ENCODE results near the gene SAMD4A.

SAMD4A gene

DNA sequence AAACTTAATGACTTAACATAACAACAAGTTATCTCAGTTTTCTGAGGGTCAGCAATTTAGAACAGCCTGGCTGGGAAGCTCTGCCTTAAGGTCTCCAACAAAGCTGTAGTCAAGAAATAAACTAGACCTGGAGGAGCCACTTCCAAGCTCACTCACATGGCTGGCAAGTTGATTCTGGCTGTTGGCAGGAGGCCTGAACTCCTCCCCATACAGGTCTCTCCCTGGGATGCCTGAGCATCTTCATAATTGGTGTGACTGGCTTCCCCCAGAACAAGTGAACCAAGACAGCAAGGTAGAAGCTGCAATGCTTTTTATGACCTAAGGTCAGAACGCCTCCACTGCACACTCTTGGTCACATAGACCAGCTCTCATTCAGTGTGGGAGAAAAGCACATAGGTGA, 128.3 kb downstream of the SAMD4A start:
- Mint-ChIP-seq H3K4me3 (no peak overlapping the region), H3K27ac (no peak overlapping the region), H3K4me1 (ENCODE audit: low read depth) (peaks cover 5% of the 10 kb centered on the region), H3K27me3 (peaks cover 39% of the 10 kb centered on the region), H3K36me3 (ENCODE audit: low read depth) (no peaks in the 10 kb centered on the region), H3K9me3 (no peaks in the 10 kb centered on the region)
- DNase-seq: no peak

DNA sequence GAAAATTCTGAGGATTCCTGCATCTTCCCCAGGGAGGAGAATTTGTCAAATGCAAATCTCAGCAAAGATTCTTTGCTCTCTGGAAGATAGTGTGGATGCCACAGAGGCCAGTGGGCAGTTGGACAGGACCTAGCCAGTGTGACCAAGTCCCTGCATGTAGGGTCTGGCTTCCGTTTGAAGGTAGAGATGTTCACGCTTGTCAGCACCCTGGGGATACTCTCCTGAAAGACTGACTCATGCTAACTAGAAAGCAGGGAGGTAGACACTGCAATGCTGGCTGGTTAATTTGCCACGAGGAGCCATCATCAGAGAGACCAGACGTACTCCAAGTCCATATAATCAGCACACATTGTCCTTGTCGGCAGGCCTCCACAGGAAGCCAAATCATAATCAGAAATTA, 130.1 kb downstream of the SAMD4A start:
- no peak overlapping the region for H3K27ac Mint-ChIP-seq
- H3K36me3 Mint-ChIP-seq (ENCODE audit: low read depth): no peaks in the 10 kb centered on the region
- no peaks in the 10 kb centered on the region for H3K9me3 Mint-ChIP-seq
- DNase-seq: no peak
- H3K4me1 Mint-ChIP-seq (ENCODE audit: low read depth): peaks cover 10% of the 10 kb centered on the region
- H3K27me3 Mint-ChIP-seq: peaks cover 42% of the 10 kb centered on the region
- no peak overlapping the region for H3K4me3 Mint-ChIP-seq

DNA sequence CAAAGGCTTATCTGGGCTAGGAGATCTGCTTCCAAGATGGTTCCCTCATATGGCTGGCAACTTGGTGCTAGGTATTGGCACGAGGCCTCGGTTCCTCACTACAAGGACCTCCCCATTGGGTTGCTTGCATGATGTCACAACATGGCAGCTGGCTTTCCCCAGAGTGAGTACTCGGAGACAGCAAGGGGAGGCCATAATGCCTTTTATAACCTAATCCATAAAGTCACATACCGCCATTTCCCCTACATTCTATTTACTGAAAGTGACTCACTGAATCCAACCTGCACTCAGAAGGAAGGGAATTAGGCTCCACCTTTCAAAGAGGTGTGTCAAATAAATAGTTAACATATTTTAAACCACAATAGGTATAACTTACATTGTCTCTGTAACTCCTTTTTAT, 130.9 kb downstream of the SAMD4A start:
- no peak for DNase-seq
- Mint-ChIP-seq H3K27me3 (peaks cover 37% of the 10 kb centered on the region), H3K27ac (no peak overlapping the region), H3K9me3 (no peaks in the 10 kb centered on the region), H3K36me3 (ENCODE audit: low read depth) (no peaks in the 10 kb centered on the region), H3K4me3 (no peak overlapping the region), H3K4me1 (ENCODE audit: low read depth) (peaks cover 8% of the 10 kb centered on the region)

DNA sequence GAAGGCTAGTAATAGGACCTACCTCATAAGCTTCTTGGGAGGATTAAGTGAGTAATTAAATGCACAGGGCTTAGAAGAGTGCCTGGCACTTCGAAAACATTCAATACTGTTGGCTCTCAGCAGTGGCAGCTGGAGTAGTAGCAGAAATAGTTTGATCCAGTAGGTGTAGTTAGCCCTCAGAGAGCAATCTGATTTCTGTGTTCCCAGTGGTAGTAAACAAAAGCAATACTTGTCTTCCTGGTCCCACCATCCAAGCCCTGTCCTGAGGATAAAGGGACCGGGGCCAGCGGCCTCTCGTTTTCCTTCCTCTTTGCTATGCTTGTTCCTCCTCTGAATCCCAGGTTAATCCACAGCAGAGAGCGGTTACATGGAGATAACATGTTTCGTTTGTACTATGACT, 131.6 kb downstream of the SAMD4A start:
- Mint-ChIP-seq H3K4me1 (ENCODE audit: low read depth) (peaks cover 8% of the 10 kb centered on the region), H3K27ac (no peak overlapping the region), H3K9me3 (no peaks in the 10 kb centered on the region), H3K4me3 (no peak overlapping the region), H3K27me3 (peaks cover 33% of the 10 kb centered on the region), H3K36me3 (ENCODE audit: low read depth) (no peaks in the 10 kb centered on the region)
- DNase-seq: no peak

DNA sequence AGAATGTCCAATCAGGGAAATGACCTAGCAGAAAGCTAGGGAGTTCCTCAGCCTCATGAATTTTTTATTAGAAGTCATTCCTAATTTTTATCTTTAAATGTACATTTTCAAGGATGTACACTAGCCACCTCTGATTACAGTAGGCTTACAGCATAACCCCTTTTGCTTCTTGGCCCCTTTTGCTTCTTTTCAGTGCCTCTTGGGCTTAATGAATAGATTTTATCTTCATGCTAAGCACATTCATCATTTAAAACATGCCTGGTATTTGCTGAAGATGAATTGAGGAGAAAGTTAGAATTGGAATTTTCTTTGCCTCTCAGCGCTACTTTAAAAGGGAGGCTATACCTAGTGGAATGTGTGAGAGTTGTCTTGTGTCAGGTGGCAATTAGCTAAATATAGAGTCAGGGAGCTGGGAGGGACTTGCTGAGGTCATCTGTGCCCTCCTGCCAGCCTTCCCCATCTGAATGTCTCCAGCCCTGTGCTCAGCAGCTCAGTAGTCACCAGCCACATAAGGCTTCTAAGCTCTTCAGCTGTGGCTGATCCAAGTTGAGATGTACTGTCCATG, 132.1 kb downstream of the SAMD4A start:
- Mint-ChIP-seq H3K4me3 (no peak overlapping the region), H3K27ac (no peak overlapping the region), H3K4me1 (ENCODE audit: low read depth) (peaks cover 8% of the 10 kb centered on the region), H3K9me3 (no peaks in the 10 kb centered on the region), H3K36me3 (ENCODE audit: low read depth) (no peaks in the 10 kb centered on the region), H3K27me3 (peaks cover 27% of the 10 kb centered on the region)
- DNase-seq: no peak

DNA sequence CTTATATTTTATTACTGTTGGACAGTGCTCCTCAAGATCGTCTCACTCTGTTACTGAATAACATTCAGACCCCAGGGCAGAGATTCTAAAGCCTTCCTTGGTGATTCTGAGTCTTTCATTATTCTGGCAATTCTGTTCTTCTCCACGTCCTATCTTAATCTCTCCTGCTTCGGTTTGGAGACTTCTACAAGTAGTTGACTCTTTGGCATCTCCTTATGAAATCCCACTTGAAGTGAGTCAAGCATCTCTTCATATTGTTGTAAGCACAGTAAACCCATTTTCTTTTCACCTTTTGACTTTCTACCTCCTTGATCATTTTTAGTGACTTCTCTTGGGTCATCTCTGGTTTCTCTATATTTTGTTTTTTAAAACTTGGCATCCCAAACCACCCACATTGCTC, 132.8 kb downstream of the SAMD4A start:
- no peak for DNase-seq
- no peak overlapping the region for H3K27ac Mint-ChIP-seq
- peaks cover 20% of the 10 kb centered on the region for H3K27me3 Mint-ChIP-seq
- H3K36me3 Mint-ChIP-seq (ENCODE audit: low read depth): no peaks in the 10 kb centered on the region
- peaks cover 8% of the 10 kb centered on the region for H3K4me1 Mint-ChIP-seq (ENCODE audit: low read depth)
- H3K9me3 Mint-ChIP-seq: no peaks in the 10 kb centered on the region
- no peak overlapping the region for H3K4me3 Mint-ChIP-seq

DNA sequence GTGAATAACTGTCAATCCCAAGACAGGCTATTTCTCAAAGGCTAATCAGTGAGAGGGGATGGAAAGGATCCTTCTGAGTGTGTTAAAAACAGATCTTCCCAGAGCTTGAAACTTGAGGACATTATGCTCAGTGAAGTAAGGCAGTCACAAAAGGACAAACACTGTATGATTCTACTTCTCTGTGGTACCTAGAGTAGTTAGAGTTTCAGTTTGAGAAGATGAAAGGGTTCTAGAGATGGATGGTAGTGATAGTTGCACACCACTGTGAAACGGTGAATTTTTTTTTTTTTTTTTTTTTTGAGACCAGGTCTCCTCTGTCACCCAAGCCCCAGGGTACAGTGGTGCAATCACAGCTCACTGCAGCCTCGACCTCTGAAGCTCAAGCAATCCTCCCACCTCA, 133.8 kb downstream of the SAMD4A start:
- Mint-ChIP-seq H3K9me3 (no peaks in the 10 kb centered on the region), H3K4me3 (no peak overlapping the region), H3K36me3 (ENCODE audit: low read depth) (no peaks in the 10 kb centered on the region), H3K27ac (no peak overlapping the region), H3K27me3 (peaks cover 18% of the 10 kb centered on the region), H3K4me1 (ENCODE audit: low read depth) (peaks cover 8% of the 10 kb centered on the region)
- no peak for DNase-seq

DNA sequence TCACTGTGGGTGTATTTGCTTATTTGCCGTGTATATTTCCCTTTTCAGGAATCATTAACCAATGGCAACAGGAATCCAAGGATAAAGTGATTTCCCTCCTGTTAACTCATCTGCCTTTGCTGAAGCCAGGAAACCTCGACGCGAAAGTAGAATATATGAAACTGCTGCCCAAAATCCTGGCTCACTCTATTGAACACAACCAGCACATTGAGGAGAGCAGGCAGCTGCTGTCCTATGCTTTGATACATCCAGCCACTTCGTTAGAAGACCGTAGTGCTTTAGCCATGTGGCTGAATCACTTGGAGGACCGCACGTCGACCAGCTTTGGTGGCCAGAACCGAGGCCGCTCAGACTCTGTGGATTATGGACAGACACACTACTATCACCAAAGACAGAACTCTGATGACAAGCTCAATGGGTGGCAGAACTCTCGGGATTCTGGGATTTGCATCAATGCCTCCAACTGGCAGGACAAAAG, 135.1 kb downstream of the SAMD4A start:
- DNase-seq: no peak
- H3K36me3 Mint-ChIP-seq (ENCODE audit: low read depth): no peaks in the 10 kb centered on the region
- H3K27me3 Mint-ChIP-seq: peaks cover 18% of the 10 kb centered on the region
- H3K4me3 Mint-ChIP-seq: no peak overlapping the region
- H3K27ac Mint-ChIP-seq: no peak overlapping the region
- H3K9me3 Mint-ChIP-seq: no peaks in the 10 kb centered on the region
- H3K4me1 Mint-ChIP-seq (ENCODE audit: low read depth): peaks cover 8% of the 10 kb centered on the region

DNA sequence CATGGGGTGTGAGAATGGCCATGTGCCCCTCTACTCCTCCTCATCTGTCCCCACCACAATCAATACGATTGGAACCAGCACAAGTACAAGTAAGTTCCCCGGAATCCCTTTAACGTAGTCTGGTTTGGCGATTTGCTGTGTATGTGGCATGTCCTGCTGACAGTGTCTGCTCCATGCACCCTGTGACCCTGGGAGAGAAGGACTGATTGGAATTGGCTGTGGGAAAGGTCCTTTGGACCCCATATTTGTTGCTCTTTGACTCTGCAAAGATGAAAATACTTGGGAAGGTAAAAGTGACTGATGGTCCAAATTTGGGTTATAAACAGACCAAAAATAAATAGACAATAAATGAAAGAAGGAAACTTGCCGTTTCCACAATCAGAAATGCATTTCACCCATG, 135.6 kb downstream of the SAMD4A start:
- Mint-ChIP-seq H3K4me3 (no peak overlapping the region), H3K27me3 (peaks cover 18% of the 10 kb centered on the region), H3K27ac (no peak overlapping the region), H3K4me1 (ENCODE audit: low read depth) (peaks cover 8% of the 10 kb centered on the region), H3K9me3 (no peaks in the 10 kb centered on the region), H3K36me3 (ENCODE audit: low read depth) (no peaks in the 10 kb centered on the region)
- DNase-seq: no peak

DNA sequence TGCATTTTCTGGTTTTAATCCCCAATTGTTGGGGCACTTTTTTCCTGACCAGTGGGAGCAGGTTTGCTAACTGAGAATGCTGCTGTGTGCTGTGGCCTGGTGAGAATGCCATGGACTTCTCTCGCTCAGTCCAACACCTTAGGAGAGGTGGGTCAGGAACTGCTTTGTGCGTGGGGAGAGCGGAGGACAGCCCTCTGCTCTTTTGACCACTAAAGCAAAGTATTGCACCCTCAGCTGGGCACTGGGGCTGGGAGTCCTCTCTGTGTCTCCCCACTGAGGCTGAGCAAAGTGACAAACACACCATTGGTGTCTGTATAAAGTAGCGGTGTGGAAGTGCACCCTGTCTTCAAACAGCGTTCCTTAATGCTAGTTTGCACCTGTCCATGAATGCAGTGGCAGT, 136.2 kb downstream of the SAMD4A start:
- Mint-ChIP-seq H3K27ac (no peak overlapping the region), H3K9me3 (no peaks in the 10 kb centered on the region), H3K4me1 (ENCODE audit: low read depth) (peaks cover 8% of the 10 kb centered on the region), H3K36me3 (ENCODE audit: low read depth) (no peaks in the 10 kb centered on the region), H3K4me3 (no peak overlapping the region), H3K27me3 (peaks cover 15% of the 10 kb centered on the region)
- no peak for DNase-seq

DNA sequence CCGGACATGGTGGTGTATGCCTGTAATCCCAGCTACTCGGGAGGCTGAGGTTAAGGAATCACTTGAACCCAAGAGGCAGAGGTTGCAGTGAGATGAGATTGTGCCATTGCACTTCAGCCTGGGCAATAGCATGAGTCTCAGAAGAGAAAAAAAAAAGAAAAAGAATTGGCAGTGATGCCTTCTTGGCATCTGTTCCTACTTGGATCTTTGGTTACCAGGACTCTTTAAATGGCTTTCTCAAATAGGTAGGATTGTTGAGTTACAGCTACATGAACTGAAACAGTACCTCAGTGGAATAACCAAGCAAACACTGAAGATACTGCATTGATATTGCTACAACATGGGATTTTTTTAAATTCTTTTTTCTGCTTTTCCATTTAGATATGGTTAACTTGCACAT, 136.8 kb downstream of the SAMD4A start:
- no peak overlapping the region for H3K4me3 Mint-ChIP-seq
- DNase-seq: no peak
- no peaks in the 10 kb centered on the region for H3K36me3 Mint-ChIP-seq (ENCODE audit: low read depth)
- H3K27me3 Mint-ChIP-seq: peaks cover 13% of the 10 kb centered on the region
- H3K9me3 Mint-ChIP-seq: no peaks in the 10 kb centered on the region
- H3K4me1 Mint-ChIP-seq (ENCODE audit: low read depth): peaks cover 8% of the 10 kb centered on the region
- H3K27ac Mint-ChIP-seq: no peak overlapping the region

DNA sequence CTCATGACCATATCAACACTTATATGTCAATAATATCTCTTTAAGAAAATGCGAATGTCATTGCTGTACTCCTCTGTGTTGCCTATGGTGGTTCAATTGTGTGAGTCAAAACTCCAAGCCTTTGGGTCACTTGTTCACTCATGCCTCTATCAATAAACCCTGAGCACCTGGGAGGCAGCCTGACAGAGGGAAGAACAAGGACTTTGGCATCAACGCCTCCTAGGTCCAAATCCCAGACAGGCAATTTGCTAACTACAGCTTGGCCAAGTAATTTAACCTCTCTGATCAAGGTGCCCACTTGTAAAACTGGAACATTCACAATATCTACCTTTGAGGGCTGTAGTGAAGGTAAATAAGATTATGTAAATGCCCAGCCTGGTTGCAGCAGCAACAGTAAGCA, 137.8 kb downstream of the SAMD4A start:
- H3K36me3 Mint-ChIP-seq (ENCODE audit: low read depth): no peaks in the 10 kb centered on the region
- no peaks in the 10 kb centered on the region for H3K9me3 Mint-ChIP-seq
- no peak overlapping the region for H3K4me3 Mint-ChIP-seq
- no peak for DNase-seq
- peaks cover 6% of the 10 kb centered on the region for H3K27me3 Mint-ChIP-seq
- peaks cover 8% of the 10 kb centered on the region for H3K4me1 Mint-ChIP-seq (ENCODE audit: low read depth)
- H3K27ac Mint-ChIP-seq: no peak overlapping the region

DNA sequence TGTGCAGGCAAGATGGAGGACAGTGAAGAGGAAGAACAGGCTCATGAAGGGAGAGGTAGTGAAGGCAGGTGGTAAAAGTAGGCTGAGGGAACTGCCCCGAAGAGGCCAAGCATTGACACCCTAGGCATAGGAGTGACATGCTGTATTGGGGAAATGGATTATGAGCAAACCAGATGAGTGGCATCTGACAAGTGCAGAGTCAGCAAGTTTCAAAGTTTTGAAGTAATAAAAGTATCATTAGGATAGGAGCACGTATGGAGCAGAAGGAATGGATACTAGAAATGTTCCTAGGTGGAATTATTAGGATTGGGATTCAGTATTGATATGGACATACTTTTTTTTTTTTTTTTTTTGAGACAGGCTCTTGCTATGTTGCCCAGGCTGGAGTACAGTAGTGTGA, 139.8 kb downstream of the SAMD4A start:
- H3K27ac Mint-ChIP-seq: no peak overlapping the region
- DNase-seq: no peak
- H3K27me3 Mint-ChIP-seq: no peaks in the 10 kb centered on the region
- H3K4me1 Mint-ChIP-seq (ENCODE audit: low read depth): peaks cover 6% of the 10 kb centered on the region
- no peaks in the 10 kb centered on the region for H3K9me3 Mint-ChIP-seq
- H3K4me3 Mint-ChIP-seq: no peak overlapping the region
- no peaks in the 10 kb centered on the region for H3K36me3 Mint-ChIP-seq (ENCODE audit: low read depth)

DNA sequence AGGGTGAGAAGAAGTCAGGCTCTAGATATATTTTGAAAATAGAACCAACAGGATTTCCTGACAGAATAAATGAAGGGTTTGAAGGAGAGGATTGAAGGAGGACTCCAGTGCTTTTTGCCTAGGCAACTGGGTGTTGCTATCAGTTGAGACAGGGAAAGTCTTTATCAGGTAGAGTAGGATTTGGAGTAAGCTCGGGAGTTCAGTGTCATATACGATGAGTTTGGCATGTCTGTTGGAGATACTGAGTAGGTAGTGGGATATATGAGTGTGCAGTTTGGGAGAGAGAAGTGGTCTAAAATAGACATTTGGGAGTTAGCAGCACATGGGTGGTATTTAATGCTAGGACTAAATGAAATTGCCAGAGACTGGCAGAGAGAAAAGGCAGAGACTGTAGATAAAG, 141.2 kb downstream of the SAMD4A start:
- H3K27me3 Mint-ChIP-seq: no peaks in the 10 kb centered on the region
- DNase-seq: no peak
- no peak overlapping the region for H3K4me3 Mint-ChIP-seq
- no peaks in the 10 kb centered on the region for H3K36me3 Mint-ChIP-seq (ENCODE audit: low read depth)
- no peaks in the 10 kb centered on the region for H3K9me3 Mint-ChIP-seq
- H3K27ac Mint-ChIP-seq: no peak overlapping the region
- H3K4me1 Mint-ChIP-seq (ENCODE audit: low read depth): peaks cover 16% of the 10 kb centered on the region

DNA sequence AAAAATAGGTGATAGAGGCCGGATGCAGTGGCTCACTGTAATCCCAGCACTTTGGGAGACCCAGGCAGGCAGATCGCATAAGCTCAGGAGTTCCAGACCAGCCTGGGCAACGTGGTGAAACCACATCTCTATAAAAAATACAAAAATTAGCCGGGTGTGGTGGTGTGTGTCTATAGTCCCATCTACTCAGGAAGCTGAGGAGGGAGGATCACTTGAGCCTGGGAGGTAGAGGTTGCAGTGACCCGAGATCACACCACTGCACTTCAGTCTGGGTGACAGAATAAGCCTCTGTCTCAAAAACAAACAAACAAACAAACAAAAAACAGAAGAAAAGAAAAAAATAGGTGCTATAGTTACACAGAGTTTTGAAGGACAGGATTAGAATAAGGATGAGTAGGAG, 142.1 kb downstream of the SAMD4A start:
- H3K27me3 Mint-ChIP-seq: no peaks in the 10 kb centered on the region
- H3K4me1 Mint-ChIP-seq (ENCODE audit: low read depth): peaks cover 16% of the 10 kb centered on the region
- no peak overlapping the region for H3K4me3 Mint-ChIP-seq
- H3K27ac Mint-ChIP-seq: no peak overlapping the region
- H3K36me3 Mint-ChIP-seq (ENCODE audit: low read depth): no peaks in the 10 kb centered on the region
- no peaks in the 10 kb centered on the region for H3K9me3 Mint-ChIP-seq
- no peak for DNase-seq

DNA sequence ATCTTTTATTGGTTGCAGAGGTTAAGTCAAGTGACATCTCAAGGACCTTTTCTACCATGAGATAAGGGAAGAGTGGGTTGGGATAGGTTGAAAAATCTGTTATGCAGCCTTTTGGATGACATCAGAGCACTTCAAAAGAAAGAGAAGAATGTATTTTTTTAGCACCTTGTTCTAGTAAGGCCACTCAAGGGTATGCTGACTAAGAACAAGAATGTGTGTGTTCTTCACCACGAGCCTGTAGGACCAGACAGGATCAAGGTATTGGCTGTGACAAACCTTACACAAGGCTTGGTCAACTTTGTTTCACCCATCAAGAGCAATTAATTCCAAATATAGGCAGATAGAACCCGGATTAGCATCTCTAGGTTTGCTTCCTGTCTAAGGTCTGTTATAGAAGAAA, 142.5 kb downstream of the SAMD4A start:
- no peak overlapping the region for H3K27ac Mint-ChIP-seq
- no peak for DNase-seq
- H3K36me3 Mint-ChIP-seq (ENCODE audit: low read depth): no peaks in the 10 kb centered on the region
- no peaks in the 10 kb centered on the region for H3K9me3 Mint-ChIP-seq
- no peak overlapping the region for H3K4me3 Mint-ChIP-seq
- peaks cover 16% of the 10 kb centered on the region for H3K4me1 Mint-ChIP-seq (ENCODE audit: low read depth)
- no peaks in the 10 kb centered on the region for H3K27me3 Mint-ChIP-seq

Measured in activated T-cell treated with anti-CD3 and anti-CD28 coated beads, Interleukin-2, amount 50 U/mL, for 24 hours (primary cell).